HepG2 (cell line): Measurements from ENCODE around the gene MPC1. TPM values are rescaled to one million over a fixed set of nuclear protein-coding genes. Genes with fewer than 3 reads are reported as not detected.

Source experiments
- ATF7 ChIP-seq, 2 experiments: fragments of 450-650 bp in 1 of 2; sonication (generic) in 1 of 2; formaldehyde crosslinking in 1 of 2; IDR thresholded peaks; 2 replicates each; pipeline versions ENCODE4 v1.4.0 to v1.6.1; 2016 to 2020; ENCODE audit warnings: antibody characterized with exemption in 1 of 2, mild to moderate bottlenecking in 1 of 2, missing genetic modification reagents in 1 of 2
- ELF4 ChIP-seq: sonication (generic); formaldehyde crosslinking; IDR thresholded peaks from 2 replicates; pipeline ENCODE4 v1.5.0; 2020; ENCODE audit warnings: missing genetic modification reagents, mild to moderate bottlenecking, moderate library complexity, borderline replicate concordance
- MIXL1 ChIP-seq: IDR thresholded peaks from 2 replicates; pipeline ENCODE4 v1.6.1; 2016
- MXD4 ChIP-seq: IDR thresholded peaks from 2 replicates; pipeline ENCODE4 v1.6.1; 2016; ENCODE audit warnings: mild to moderate bottlenecking, missing biosample characterization, missing genetic modification reagents
- RBM39 ChIP-seq: fragments of 200-400 bp; formaldehyde crosslinking; IDR thresholded peaks from one replicate; pipeline ENCODE4 v1.6.1; 2018; ENCODE audit warnings: antibody characterized with exemption, mild to moderate bottlenecking, low read depth, low read length; ENCODE audit not compliant: poor library complexity, severe bottlenecking
- TAF1 ChIP-seq: sonication (generic); formaldehyde crosslinking; IDR thresholded peaks from 2 replicates; pipeline ENCODE4 v1.4.0; 2020; ENCODE audit warnings: missing genetic modification reagents
- ZNF589 ChIP-seq: sonication (generic); formaldehyde crosslinking; conservative IDR thresholded peaks from 2 replicates; pipeline ENCODE4 v1.8.0; 2022; ENCODE audit warnings: mild to moderate bottlenecking, moderate library complexity, missing genetic modification reagents
- polyA plus RNA-seq, 8 experiments: library from polyadenylated mRNA; depleted of rRNA in 3 of 8; stranded (reverse) in 7 of 8; unstranded in 1 of 8; fragments of >200 nt; fragmentation: Illumina TruSeq in 4 of 8; extraction: Trizol in 4 of 8; gene quantifications; 2 replicates each; pipeline versions ENCODE4 v1.2.1 to v1.2.3, GENCODE V29; 2011 to 2016; ENCODE audit warnings: low read depth in 4 of 8, missing spikeins in 1 of 8, mixed read lengths in 1 of 8; ENCODE audit not compliant: insufficient read depth in 1 of 8
- total RNA-seq, 5 experiments: library from RNA; depleted of rRNA; stranded (reverse); fragments of >200 nt; fragmentation: Illumina TruSeq; extraction: Trizol; gene quantifications; 2 replicates each; pipeline ENCODE4 v1.2.3, GENCODE V29; 2016; ENCODE audit warnings: low read depth in 1 of 5
- TF ChIP-seq, protein P1 (sequence below), 2 experiments: fragments of 450-650 bp in 1 of 2; sonication (generic) in 1 of 2; formaldehyde crosslinking in 1 of 2; IDR thresholded peaks; 2 replicates each; pipeline versions ENCODE4 v1.6.1 to v1.8.0; 2016 to 2022; ENCODE audit warnings: antibody characterized with exemption in 1 of 2, mild to moderate bottlenecking in 1 of 2, missing genetic modification reagents in 1 of 2
- TF ChIP-seq, protein P2 (sequence below), 2 experiments: fragments of 450-650 bp in 1 of 2; sonication (generic) in 1 of 2; formaldehyde crosslinking; IDR thresholded peaks; 2 replicates each; pipeline versions ENCODE4 v1.5.0 to v1.8.0; 2020 to 2022; ENCODE audit warnings: mild to moderate bottlenecking in 1 of 2, missing genetic modification reagents in 1 of 2
- TF ChIP-seq, protein P3 (sequence below): sonication (generic); formaldehyde crosslinking; IDR thresholded peaks from 2 replicates; pipeline ENCODE4 v1.8.0; 2022; ENCODE audit warnings: missing genetic modification reagents, mild to moderate bottlenecking, moderate library complexity, borderline replicate concordance
- TF ChIP-seq, protein P4 (sequence below): sonication (generic); formaldehyde crosslinking; IDR thresholded peaks from 2 replicates; pipeline ENCODE4 v1.8.0; 2022; ENCODE audit warnings: missing genetic modification reagents, mild to moderate bottlenecking, borderline replicate concordance
- TF ChIP-seq, protein P5 (sequence below): sonication (generic); formaldehyde crosslinking; IDR thresholded peaks from 2 replicates; pipeline ENCODE4 v1.8.1; 2023; ENCODE audit warnings: mild to moderate bottlenecking, missing genetic modification reagents

MPC1 gene
- total and polyA plus RNA-seq, 2 of the 13 experiments (the other 11 are each of a cell fraction or from before 2014, with no cell fraction given) = 189 to 214 TPM

DNA sequence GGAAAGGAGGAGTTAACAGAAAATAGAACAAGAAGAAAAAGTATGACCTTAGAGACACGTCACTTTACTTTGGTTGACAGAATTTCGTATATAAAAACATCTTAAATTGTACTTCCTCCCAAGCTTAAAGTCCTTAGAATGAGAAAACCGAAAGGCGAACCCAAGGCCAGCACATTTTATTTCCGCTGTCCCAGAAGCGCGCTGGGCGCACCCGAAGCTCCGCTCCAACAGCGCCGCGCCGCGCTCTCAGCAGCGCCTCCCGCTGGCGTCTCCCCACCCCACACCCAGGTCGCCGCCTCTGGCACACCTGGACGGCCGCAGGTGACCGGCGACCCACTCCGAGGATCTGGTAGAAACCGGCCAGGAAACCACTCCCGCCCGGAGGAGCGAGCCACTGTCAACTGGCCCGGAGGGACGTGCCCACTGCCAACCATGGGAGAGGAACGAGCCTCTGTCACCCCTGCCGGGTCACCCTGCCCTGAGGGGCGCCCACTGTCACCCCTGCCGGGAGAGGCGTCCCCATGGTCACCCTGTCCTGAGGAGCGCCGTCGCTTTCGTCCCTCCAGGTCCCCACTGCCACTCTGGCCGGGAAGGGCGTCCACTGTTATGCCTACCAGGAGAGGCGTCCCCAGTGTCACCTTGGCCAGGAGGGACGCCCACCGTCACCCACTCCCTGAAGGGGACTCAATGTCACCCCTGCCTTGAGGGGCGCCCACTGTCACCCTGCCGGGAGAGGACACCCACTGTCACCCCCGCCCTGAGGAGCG lies 824 bp downstream of the MPC1 start (continued):
- TF ChIP-seq, protein P1, sequence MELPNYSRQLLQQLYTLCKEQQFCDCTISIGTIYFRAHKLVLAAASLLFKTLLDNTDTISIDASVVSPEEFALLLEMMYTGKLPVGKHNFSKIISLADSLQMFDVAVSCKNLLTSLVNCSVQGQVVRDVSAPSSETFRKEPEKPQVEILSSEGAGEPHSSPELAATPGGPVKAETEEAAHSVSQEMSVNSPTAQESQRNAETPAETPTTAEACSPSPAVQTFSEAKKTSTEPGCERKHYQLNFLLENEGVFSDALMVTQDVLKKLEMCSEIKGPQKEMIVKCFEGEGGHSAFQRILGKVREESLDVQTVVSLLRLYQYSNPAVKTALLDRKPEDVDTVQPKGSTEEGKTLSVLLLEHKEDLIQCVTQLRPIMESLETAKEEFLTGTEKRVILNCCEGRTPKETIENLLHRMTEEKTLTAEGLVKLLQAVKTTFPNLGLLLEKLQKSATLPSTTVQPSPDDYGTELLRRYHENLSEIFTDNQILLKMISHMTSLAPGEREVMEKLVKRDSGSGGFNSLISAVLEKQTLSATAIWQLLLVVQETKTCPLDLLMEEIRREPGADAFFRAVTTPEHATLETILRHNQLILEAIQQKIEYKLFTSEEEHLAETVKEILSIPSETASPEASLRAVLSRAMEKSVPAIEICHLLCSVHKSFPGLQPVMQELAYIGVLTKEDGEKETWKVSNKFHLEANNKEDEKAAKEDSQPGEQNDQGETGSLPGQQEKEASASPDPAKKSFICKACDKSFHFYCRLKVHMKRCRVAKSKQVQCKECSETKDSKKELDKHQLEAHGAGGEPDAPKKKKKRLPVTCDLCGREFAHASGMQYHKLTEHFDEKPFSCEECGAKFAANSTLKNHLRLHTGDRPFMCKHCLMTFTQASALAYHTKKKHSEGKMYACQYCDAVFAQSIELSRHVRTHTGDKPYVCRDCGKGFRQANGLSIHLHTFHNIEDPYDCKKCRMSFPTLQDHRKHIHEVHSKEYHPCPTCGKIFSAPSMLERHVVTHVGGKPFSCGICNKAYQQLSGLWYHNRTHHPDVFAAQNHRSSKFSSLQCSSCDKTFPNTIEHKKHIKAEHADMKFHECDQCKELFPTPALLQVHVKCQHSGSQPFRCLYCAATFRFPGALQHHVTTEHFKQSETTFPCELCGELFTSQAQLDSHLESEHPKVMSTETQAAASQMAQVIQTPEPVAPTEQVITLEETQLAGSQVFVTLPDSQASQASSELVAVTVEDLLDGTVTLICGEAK (IDR thresholded peaks at IDR 0.05) = no peak
- TF ChIP-seq, protein P1 (CRISPR knock-in tag; IDR thresholded peaks at IDR 0.05) = no peak
- TF ChIP-seq TAF1 (CRISPR knock-in tag) = peak; percentile 56; the same call in 1 of the 2 replicates
- TF ChIP-seq ZNF589 (CRISPR knock-in tag) = peak; percentile 18; the same call in 1 of the 2 replicates
- TF ChIP-seq RBM39 = no peak
- TF ChIP-seq, protein P2, sequence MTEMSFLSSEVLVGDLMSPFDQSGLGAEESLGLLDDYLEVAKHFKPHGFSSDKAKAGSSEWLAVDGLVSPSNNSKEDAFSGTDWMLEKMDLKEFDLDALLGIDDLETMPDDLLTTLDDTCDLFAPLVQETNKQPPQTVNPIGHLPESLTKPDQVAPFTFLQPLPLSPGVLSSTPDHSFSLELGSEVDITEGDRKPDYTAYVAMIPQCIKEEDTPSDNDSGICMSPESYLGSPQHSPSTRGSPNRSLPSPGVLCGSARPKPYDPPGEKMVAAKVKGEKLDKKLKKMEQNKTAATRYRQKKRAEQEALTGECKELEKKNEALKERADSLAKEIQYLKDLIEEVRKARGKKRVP (CRISPR knock-in tag; IDR thresholded peaks at IDR 0.05) = peak in 1 of 2 experiments; percentile 54; a peak in 1 of 4 replicates
- TF ChIP-seq, protein P3, sequence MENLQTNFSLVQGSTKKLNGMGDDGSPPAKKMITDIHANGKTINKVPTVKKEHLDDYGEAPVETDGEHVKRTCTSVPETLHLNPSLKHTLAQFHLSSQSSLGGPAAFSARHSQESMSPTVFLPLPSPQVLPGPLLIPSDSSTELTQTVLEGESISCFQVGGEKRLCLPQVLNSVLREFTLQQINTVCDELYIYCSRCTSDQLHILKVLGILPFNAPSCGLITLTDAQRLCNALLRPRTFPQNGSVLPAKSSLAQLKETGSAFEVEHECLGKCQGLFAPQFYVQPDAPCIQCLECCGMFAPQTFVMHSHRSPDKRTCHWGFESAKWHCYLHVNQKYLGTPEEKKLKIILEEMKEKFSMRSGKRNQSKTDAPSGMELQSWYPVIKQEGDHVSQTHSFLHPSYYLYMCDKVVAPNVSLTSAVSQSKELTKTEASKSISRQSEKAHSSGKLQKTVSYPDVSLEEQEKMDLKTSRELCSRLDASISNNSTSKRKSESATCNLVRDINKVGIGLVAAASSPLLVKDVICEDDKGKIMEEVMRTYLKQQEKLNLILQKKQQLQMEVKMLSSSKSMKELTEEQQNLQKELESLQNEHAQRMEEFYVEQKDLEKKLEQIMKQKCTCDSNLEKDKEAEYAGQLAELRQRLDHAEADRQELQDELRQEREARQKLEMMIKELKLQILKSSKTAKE (CRISPR knock-in tag) = no peak
- peak; percentile 60; the same call in 1 of the 2 replicates for TF ChIP-seq MIXL1 (CRISPR knock-in tag)
- peak; percentile 74; the same call in 1 of the 2 replicates for TF ChIP-seq MXD4 (CRISPR knock-in tag)
- TF ChIP-seq, protein P4, sequence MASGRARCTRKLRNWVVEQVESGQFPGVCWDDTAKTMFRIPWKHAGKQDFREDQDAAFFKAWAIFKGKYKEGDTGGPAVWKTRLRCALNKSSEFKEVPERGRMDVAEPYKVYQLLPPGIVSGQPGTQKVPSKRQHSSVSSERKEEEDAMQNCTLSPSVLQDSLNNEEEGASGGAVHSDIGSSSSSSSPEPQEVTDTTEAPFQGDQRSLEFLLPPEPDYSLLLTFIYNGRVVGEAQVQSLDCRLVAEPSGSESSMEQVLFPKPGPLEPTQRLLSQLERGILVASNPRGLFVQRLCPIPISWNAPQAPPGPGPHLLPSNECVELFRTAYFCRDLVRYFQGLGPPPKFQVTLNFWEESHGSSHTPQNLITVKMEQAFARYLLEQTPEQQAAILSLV (CRISPR knock-in tag) = 0 out of 2 replicates have a peak, but pooled peaks have one; percentile 70
- TF ChIP-seq, protein P5, sequence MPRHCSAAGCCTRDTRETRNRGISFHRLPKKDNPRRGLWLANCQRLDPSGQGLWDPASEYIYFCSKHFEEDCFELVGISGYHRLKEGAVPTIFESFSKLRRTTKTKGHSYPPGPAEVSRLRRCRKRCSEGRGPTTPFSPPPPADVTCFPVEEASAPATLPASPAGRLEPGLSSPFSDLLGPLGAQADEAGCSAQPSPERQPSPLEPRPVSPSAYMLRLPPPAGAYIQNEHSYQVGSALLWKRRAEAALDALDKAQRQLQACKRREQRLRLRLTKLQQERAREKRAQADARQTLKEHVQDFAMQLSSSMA = no peak
- no peak for TF ChIP-seq ATF7 (IDR thresholded peaks at IDR 0.05)
- no peak for TF ChIP-seq ATF7 (CRISPR knock-in tag; IDR thresholded peaks at IDR 0.05)
- TF ChIP-seq ELF4 (CRISPR knock-in tag) = peak; percentile 11; the same call in 1 of the 2 replicates
